Tibial nerve (tissue), 4 donors: ENCODE data around the gene S1PR3. TPM values are rescaled to one million over a fixed set of nuclear protein-coding genes. Genes with fewer than 3 reads are reported as not detected.

Source experiments
- DNase-seq, 2 donors: peaks; one replicate each; pipeline ENCODE4 v3.0.0-alpha.2; 2019; ENCODE audit warnings: low spot score in 2 of 2
- H3K27ac ChIP-seq, 4 donors: fragments of 200-600 bp; sonication (generic) in 3 of 4; one replicate each; pipeline ENCODE4 v1.5.1; 2017 to 2019; ENCODE audit warnings: mild to moderate bottlenecking in 1 of 4
- H3K27me3 ChIP-seq, 2 donors: fragments of 200-600 bp; sonication (generic) in 1 of 2; one replicate each; pipeline versions ENCODE4 v1.5.1 to v1.6.0; 2017 to 2019
- H3K36me3 ChIP-seq, 3 donors: fragments of 200-600 bp; sonication (generic); one replicate each; pipeline ENCODE4 v1.5.1; 2018 to 2019
- H3K4me1 ChIP-seq, 4 donors: fragments of 200-600 bp; sonication (generic) in 3 of 4; one replicate each; pipeline ENCODE4 v1.5.1; 2017 to 2019
- H3K4me3 ChIP-seq, 4 donors: fragments of 200-600 bp; sonication (generic) in 3 of 4; one replicate each; pipeline ENCODE4 v1.5.1; 2017 to 2019; ENCODE audit warnings: mild to moderate bottlenecking in 1 of 4, moderate library complexity in 1 of 4
- H3K9me3 ChIP-seq, 4 donors: fragments of 200-600 bp; sonication (generic) in 3 of 4; one replicate each; pipeline ENCODE4 v1.5.1; 2017 to 2019
- EP300 ChIP-seq, 2 donors: sonication (generic); formaldehyde crosslinking; IDR thresholded peaks; one replicate each; pipeline ENCODE4 v1.6.1; 2017; ENCODE audit warnings: antibody characterized with exemption in 2 of 2, mild to moderate bottlenecking in 1 of 2
- POLR2A ChIP-seq, 2 donors: fragments of 450-650 bp; IDR thresholded peaks; one replicate each; pipeline ENCODE4 v1.6.1; 2017; ENCODE audit warnings: antibody characterized with exemption in 2 of 2, mild to moderate bottlenecking in 2 of 2, moderate library complexity in 2 of 2
- WGBS, 2 donors: methylation state at CpG; one replicate each; pipeline ENCODE4 v1.1.5; 2018; 5-methylcytosine and 5-hydroxymethylcytosine counted together
- total RNA-seq, 4 donors: library from RNA; depleted of rRNA; stranded (reverse); fragments of >200 nt; gene quantifications; one replicate each; pipeline ENCODE4 v1.1.0, GENCODE V29; 2016
- TF ChIP-seq, protein P1 (sequence below), 5 experiments: fragments of 200-600 bp in 3 of 5; fragments of 450-650 bp in 2 of 5; sonication (generic) in 3 of 5; IDR thresholded peaks; one replicate each; pipeline ENCODE4 v1.5.1; 2016 to 2019; ENCODE audit warnings: antibody characterized with exemption in 5 of 5, mild to moderate bottlenecking in 3 of 5, moderate library complexity in 2 of 5

Gene S1PR3
- total RNA-seq, 4 donors from 2014 or later: 13.0 to 25.8 (median 14.5) TPM

DNA sequence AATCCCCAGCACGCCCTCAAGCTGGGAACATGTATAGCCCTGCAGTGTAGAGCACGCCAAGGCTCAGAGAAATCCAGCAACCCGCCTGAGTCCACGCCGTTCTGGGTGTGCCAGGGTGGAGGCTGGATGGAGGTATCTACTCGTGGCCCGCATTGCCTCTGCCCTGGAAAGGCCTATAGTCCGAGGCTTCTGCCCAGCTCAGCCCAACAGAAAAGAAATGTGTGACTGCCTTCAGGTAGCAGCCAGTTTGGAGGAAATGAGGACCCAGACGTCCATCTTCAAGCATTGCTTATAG lies 18.2 kb downstream of the S1PR3 start:
- no peaks in the 10 kb centered on the region for H3K27me3 ChIP-seq
- H3K27ac ChIP-seq: no peak overlapping the region
- H3K4me3 ChIP-seq: no peak overlapping the region
- no peaks in the 10 kb centered on the region for H3K36me3 ChIP-seq
- TF ChIP-seq, protein P1, sequence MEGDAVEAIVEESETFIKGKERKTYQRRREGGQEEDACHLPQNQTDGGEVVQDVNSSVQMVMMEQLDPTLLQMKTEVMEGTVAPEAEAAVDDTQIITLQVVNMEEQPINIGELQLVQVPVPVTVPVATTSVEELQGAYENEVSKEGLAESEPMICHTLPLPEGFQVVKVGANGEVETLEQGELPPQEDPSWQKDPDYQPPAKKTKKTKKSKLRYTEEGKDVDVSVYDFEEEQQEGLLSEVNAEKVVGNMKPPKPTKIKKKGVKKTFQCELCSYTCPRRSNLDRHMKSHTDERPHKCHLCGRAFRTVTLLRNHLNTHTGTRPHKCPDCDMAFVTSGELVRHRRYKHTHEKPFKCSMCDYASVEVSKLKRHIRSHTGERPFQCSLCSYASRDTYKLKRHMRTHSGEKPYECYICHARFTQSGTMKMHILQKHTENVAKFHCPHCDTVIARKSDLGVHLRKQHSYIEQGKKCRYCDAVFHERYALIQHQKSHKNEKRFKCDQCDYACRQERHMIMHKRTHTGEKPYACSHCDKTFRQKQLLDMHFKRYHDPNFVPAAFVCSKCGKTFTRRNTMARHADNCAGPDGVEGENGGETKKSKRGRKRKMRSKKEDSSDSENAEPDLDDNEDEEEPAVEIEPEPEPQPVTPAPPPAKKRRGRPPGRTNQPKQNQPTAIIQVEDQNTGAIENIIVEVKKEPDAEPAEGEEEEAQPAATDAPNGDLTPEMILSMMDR (IDR thresholded peaks at IDR 0.05): no peak
- TF ChIP-seq EP300 (IDR thresholded peaks at IDR 0.05) (no peak), POLR2A (IDR thresholded peaks at IDR 0.05) (no peak)
- no peak for DNase-seq
- H3K4me1 ChIP-seq: peaks cover 0 to 11% (median 0%) of the 10 kb centered on the region in 4 donors
- 94 to 95% methylated on average over 9 of the region's 9 CpGs for WGBS, 2 donors
- H3K9me3 ChIP-seq: no peaks in the 10 kb centered on the region

- Histone ChIP-seq H3K36me3 (no peaks in the 10 kb centered on the region), H3K9me3 (no peaks in the 10 kb centered on the region), H3K27ac (no peak overlapping the region), H3K4me1 (peaks cover 0 to 11% (median 0%) of the 10 kb centered on the region in 4 donors), H3K27me3 (no peaks in the 10 kb centered on the region), H3K4me3 (no peak overlapping the region)
- 69 to 74% methylated on average over 10 of the region's 10 CpGs for WGBS, 2 donors
- TF ChIP-seq, protein P1 (IDR thresholded peaks at IDR 0.05): no peak
- TF ChIP-seq EP300 (IDR thresholded peaks at IDR 0.05) (no peak), POLR2A (IDR thresholded peaks at IDR 0.05) (no peak)
- peak in 1 of 2 donors; percentile 2 for DNase-seq
These were observed 18.8 kb downstream of the S1PR3 start for GRCh38 chr9:89010056-89010455.

- Histone ChIP-seq H3K27me3 (no peaks in the 10 kb centered on the region), H3K36me3 (no peaks in the 10 kb centered on the region), H3K4me3 (no peak overlapping the region), H3K9me3 (no peaks in the 10 kb centered on the region), H3K27ac (no peak overlapping the region), H3K4me1 (peaks cover 0 to 11% (median 0%) of the 10 kb centered on the region in 4 donors)
- WGBS, 2 donors: 66 to 83% methylated on average over 5 to 6 of the region's 6 CpGs
- no peak for TF ChIP-seq POLR2A (IDR thresholded peaks at IDR 0.05)
- TF ChIP-seq EP300 (IDR thresholded peaks at IDR 0.05): no peak
- TF ChIP-seq, protein P1 (IDR thresholded peaks at IDR 0.05): no peak
- DNase-seq: peak in 1 of 2 donors; percentile 1
These were observed 19.4 kb downstream of the S1PR3 start for GRCh38 chr9:89010526-89011111.

GRCh38 chr9:89011683-89012082 lies 20.4 kb downstream of the S1PR3 start:
- Histone ChIP-seq H3K27me3 (no peaks in the 10 kb centered on the region), H3K27ac (no peak overlapping the region), H3K36me3 (no peaks in the 10 kb centered on the region), H3K4me1 (peaks cover 0 to 1% (median 0%) of the 10 kb centered on the region in 4 donors), H3K4me3 (no peak overlapping the region), H3K9me3 (no peaks in the 10 kb centered on the region)
- no peak for DNase-seq
- WGBS, 2 donors: 98% methylated on average over 2 of the region's 2 CpGs
- TF ChIP-seq EP300 (IDR thresholded peaks at IDR 0.05): no peak
- TF ChIP-seq, protein P1 (IDR thresholded peaks at IDR 0.05): no peak
- no peak for TF ChIP-seq POLR2A (IDR thresholded peaks at IDR 0.05)

DNA sequence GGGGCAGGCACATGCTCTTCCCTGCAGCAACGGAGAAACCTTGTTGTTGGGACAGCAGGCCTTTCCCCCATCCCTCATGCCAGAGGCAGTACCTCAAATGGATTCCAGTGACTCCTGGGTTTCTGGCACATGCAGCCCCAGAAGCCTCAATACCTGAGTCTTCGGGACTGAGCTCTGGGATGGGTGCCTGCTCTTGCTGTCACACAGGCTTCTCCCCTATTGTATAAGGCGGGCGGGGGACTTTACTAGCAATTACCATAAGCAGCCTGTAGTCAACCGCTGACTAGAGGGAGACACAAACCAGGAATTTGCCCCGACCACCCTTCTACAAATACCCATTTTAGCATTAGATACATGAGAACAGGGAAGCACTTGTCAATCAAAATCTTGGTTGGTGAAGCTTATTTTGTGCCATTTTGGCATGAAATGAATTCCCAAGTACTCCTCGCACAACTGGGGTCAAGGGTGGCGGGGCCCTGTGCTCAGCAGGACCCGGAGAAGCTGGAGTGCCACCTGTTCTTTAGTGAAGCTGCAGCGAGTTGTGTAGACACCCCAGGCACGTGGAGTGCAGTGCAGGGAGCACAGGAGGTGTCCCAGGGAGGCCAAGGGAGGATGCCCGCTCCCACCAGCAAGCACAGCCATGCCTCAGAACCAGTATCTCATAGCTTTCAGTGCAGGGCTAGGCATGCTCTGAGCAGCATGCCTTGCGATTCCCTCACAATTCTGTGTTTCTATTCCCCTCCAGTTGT lies 21.2 kb downstream of the S1PR3 start:
- Histone ChIP-seq H3K27ac (no peak overlapping the region), H3K4me1 (no peaks in the 10 kb centered on the region), H3K9me3 (no peaks in the 10 kb centered on the region), H3K27me3 (no peaks in the 10 kb centered on the region), H3K4me3 (no peak overlapping the region), H3K36me3 (no peaks in the 10 kb centered on the region)
- 83 to 86% methylated on average over 13 of the region's 13 CpGs for WGBS, 2 donors
- no peak for DNase-seq
- no peak for TF ChIP-seq EP300 (IDR thresholded peaks at IDR 0.05)
- TF ChIP-seq, protein P1 (IDR thresholded peaks at IDR 0.05): no peak
- no peak for TF ChIP-seq POLR2A (IDR thresholded peaks at IDR 0.05)
